Stimulated activated CD8-positive, alpha-beta memory T cell treated with anti-CD3 and anti-CD28 coated beads, Interleukin-12 subunit alpha, Interleukin-12 subunit beta, amount 100 ng/mL, for 4 hours (primary cell): ENCODE measurements around the gene PAEP.
"Not testable (repeated sequence)": the region's sequence is repeated elsewhere in the genome, so short reads cannot be mapped to it uniquely, and the experiment has no call there.

Experiments used
- DNase-seq: peaks from one replicate; pipeline ENCODE4 v3.0.0-alpha.2; 2020; ENCODE audit warnings: low read depth

Gene PAEP

DNA sequence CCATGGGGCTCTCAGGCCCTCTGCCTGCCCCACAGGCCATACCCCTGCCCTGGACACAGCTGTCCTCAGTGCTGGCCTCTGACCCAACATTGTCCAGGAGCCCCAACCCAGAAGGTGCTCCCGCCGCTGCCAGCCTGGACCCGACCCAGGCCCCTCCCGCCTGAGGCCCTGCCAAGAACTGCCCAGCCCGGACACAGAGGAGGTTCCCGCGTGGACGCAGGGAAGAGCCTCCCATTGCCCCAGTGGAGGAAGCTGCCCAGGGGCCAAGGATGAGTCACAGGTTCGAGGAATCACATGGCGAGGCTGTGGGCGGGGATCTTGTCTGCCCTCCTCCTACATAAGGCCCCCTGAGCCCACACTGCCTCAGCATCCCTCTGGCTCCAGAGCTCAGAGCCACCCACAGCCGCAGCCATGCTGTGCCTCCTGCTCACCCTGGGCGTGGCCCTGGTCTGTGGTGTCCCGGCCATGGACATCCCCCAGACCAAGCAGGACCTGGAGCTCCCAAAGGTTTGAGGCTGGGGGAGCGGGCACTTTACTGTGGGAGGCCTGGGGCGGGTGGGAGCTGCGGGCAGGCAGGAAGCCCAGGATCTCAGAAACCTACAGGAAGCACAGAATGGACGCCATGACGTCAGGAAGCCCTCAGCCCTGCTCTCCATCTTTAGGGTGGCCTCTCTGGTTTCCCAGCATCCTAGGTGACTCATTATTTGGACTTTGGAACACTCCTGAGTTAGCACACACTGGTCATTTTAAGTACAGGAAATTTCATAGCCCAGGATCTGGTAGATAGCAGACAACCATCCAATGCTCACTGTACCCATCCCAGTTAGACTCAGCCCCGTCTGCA, at the start of gene PAEP:
Gene PAEP (plus strand): TSS at position 366 of the 844 bp plus-strand sequence.
- no peak for DNase-seq

DNA sequence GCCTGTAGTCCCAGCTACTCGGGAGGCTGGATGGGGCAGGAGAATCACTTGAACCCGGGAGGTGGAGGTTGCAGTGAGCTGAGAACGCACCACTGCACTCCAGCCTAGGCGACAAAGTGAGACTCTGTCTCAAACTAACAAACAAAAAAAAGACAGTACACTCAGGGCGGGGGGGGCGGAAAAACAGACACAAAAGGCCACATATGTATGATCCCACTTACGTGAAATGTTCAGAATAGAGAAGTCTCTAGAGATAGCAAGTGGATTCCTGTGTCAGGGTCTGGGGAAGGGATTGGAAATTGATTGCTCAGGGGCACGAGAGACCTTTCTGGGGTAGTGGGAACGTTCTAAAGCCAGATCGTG, 49.3 kb upstream of the PAEP start:
- no peak for DNase-seq

DNA sequence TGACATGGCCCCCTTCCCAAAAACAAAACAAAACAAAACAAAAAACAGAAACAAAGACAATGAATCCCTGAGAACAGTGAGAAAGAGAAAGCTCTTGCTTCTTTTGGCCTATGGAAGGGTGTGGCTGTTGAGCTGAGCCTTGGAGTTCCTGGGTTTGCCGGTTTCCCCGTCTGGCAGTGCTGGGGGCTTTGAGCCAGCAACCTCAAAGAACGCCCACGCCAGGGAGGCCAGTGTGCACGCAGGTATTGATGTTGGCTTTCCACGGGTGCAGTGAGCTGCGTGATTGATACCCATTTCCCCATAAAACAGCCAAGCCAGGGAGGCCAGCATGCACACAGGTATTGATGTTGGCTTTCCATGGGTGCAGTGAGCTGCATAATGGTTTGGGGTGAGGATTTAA, 48.7 kb upstream of the PAEP start:
- no peak for DNase-seq

DNA sequence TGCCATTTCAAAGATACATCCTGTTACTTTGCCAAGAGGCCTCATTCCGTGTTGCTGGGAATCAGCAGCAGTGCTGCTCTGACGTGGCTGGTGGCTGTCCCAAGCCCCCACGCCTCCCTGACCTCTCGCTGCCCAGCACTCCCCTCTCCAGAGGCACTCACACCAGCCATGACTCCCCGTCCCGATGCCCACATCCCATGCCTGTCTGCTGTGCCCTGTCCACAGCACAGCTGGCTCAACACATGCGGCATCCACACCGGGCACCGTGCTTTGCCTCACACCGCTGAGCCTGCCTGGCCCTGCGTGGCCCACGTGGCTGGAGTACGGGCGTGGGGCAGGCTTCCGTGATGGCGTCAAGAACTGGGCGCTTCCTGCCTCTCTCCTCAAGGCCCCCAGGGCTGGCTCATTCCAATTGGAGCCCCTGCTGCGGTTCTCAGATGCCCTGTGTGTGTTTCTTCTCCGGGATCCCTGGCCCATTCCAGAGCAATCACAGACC, 48.2 kb upstream of the PAEP start:
- DNase-seq, result no peak

DNA sequence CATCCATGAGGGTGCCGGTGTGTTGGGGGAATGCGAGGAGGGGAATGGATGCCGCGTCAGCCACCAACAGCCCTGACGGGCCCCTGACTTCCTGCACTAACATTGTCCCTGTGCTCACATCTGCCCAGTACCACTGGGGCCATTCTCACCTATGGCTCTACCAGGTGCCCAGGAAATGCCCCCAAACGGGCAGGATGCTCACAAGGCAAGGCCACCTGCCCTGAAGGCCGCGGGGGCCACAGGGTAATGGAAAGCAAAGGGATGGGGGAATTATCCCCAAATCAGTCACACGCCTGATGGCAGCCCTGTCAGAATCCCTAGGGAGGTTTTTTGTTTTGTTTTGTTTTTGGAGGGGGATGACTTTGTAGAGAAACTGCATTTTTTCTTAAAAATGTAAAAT, 47.6 kb upstream of the PAEP start:
- not testable (repeated sequence) for DNase-seq

DNA sequence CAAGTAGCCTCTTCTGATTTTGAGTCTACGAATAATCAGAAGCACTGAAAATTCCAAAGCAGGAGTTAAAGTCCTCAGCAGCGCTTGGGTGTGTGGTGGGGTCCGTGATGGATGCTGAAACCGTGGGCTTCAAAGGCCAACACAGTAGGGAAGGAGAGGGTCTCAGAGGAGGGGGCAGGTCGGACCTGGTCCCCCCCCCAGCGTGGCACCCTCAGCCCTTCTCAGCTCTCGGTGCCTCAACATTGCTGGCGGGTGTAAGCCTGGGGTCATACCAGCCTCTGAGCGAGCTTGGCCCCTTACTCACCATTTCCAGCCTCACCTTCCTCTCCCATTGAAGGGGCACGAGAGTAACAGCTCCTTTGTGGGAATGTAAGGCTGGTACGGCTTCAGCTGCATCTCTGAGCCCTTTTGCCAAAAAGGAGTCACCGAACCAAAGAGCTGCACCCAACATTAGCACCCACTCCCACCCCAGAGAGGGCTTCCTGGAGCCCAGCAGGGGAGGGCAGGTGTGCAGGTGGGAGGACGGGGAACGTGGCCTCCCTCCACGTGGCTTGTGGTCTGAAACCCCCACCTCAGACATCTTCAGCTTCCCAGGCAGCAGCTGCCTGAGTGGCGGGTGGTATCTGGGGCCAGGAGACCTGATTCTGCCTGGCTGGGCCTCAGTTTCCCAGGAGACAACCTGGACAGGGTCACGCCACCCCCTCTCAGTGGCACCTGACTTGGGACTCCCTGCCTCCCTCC, 47.0 kb upstream of the PAEP start:
- no peak for DNase-seq

DNA sequence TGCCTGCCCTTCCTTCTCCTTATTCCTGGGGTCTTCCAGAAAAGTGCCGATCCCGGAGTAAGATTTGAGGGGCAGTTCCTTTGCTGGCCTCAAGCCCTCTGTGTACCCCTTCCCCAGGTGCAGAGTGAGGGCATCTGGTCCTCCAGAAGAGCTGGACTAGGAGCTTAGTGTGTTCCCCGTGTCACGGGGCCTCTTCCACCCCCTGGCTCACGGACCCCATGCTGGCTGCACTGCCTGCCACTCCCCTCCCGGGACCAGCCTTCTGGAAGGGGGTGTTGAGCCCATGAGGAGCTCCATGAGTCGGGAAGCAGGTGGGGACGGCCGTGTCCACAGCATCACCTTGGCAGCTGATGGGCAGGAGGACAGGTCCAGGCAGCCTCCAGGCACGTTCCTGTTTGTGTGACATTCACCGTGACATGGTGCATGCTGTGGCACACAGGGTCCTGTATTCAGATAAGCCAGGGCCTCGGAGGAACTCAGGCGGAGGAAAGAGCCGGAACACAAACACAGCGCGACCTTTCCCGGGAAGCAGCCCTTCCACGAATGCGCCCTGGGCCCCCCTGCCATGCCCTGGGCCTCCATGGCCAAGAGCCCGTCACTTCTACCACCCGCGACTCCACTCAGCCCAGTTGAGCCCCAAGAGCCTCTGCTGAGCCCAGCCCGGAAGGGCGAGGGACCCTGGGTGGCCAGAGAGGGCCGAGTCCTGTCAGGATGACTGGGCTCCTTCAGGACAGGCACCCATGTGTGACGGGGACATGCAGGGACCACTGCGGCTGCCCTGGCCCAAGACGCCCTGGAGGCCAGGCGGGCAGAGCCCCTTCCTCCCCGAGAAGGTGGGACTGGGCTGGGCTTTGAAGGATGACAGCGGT, 46.2 kb upstream of the PAEP start:
- no peak for DNase-seq

DNA sequence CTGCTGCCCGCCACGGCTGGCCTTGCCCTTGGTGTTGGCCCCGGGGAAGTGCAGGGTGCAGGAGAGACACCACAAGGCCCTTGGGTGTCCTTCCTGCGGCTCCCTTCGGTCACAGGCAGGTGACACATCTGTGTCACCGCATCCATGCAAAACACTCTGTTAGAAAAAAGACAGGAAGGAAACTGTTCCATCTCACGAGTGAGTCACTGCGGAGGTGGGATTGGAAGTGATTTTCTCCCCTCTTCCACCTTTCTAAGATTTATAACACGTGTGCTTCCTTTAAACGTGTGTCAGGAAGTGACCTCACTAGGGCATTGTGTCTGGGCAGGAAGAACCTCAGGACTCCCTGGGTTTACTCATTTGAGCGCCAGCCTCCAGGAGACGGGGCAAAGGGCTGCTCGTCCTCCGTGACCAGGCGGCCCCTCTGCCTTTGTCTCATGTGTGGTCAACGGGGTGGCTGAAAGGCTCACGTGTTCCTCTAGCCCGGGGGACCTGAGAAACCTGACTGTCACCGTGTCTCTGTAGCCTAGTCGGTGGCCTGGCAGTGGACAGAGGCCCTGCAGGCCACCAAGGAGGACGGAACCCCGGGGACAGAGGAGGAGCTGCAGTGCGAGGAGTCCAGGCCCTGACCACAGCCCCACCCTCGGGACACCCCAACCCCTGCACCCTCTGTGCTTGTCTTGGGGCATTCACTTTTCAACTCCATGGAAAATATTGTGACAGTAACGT, 45.3 kb upstream of the PAEP start:
- no peak for DNase-seq

DNA sequence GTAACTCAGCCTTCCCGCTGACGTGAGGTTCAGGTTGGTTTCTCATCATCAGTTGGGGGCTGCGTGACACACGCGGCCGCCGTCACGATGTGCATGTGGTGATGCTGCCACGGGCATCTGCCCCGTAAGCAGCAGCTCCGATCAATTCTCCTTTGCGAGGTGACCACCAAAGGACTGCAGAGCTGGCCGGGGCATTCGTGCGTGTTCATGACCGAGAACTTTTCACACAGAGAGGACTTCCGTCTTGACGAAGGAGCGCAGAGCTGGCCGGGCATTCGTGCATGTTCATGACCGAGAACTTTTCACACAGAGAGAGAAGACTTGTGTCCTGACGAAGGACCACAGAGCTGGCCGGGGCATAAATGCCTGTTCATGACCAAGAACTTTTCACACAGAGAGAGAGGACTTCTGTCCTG, 44.1 kb upstream of the PAEP start:
- no peak for DNase-seq

DNA sequence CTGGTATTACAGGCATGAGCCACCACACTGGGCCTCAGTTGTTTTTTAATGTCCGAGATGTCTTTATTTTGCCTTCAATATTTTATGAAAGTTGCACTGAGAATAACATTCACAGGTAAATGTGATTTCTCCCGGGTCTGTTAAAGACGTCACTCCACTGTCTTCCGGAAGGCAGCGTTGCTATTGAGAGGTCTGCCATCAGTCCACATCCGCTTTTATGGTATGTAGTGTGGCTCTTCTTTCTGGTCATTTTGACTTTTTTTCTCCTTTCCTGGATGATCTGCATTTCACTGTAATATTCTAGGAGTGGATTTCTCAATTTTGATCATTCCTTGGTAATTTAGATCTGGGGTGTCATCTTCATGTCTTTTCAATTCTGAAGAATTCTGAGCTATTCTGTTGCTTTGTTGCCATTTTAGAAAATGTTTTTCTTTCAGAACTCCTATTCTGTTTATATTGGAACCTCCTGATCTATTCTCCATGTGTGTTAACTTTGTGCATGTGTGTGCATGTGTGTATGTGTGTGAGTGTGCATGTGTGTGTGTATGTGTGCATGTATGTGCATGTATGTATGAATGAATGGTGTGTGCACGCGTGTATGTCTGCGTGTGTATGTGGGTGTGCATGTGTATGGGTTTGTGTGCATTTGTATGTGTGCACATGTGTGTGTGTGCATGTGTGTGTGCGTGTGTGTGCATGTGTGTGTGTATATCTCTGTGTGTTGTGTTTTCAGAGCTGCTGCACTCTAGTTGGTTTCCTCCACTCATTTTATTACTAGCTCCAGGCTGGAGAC, 42.2 kb upstream of the PAEP start:
- DNase-seq, result no peak

DNA sequence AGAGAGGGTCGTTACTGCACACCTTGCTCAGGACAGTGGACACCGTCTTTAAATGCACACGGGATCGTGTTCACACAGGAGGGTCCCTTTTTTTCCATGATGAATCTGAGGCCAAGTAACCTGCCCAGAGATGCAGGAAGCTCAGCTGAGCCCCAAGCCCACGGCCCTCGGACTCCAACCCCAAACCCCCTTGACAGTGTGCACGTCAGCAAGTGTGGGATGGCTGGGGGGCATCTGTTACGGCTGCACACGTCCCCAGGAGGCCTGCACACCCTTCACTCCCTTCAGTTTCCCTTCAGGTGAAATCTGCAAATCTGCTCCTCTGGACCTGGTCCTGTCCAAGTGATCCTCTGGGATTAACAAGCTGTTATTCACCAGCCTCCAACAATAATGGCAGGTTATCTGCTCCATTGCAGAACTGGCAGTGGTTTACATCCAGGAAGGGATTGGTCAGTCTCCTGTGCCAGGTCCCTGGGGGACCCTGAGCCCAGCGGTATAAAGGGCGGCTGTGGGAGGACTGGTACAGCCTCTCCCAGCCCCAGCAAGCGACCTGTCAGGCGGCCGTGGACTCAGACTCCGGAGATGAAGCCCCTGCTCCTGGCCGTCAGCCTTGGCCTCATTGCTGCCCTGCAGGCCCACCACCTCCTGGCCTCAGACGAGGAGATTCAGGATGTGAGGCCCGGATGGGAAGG, 40.5 kb upstream of the PAEP start, which contains the start of gene LCN1:
Gene LCN1 (plus strand): TSS at position 525 of the 692 bp plus-strand sequence. CDS start 58 bp downstream, at position 583.
- no peak for DNase-seq

DNA sequence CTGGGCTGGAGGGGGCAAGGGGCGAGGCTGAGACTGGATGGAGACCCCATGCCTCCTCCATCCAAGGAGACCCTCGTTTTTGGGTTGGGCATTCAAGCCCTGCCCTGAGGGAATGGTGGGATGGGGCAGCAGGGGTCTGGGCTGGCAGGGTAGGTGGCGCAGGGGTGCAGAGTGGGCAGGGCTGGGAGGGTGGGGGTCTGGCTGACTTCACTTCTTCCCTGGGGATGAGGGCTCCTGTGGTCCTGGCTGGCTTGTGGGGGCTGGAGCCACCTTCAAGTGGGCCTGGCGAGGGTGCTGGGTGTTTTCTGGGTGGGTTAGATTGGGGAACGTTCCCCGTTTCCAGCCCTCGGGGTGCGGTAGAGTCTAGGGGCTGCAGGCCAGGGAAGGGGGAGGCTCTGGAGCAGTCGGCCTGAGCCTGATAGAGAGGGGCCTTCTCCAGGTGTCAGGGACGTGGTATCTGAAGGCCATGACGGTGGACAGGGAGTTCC, 39.9 kb upstream of the PAEP start:
- DNase-seq, result no peak

DNA sequence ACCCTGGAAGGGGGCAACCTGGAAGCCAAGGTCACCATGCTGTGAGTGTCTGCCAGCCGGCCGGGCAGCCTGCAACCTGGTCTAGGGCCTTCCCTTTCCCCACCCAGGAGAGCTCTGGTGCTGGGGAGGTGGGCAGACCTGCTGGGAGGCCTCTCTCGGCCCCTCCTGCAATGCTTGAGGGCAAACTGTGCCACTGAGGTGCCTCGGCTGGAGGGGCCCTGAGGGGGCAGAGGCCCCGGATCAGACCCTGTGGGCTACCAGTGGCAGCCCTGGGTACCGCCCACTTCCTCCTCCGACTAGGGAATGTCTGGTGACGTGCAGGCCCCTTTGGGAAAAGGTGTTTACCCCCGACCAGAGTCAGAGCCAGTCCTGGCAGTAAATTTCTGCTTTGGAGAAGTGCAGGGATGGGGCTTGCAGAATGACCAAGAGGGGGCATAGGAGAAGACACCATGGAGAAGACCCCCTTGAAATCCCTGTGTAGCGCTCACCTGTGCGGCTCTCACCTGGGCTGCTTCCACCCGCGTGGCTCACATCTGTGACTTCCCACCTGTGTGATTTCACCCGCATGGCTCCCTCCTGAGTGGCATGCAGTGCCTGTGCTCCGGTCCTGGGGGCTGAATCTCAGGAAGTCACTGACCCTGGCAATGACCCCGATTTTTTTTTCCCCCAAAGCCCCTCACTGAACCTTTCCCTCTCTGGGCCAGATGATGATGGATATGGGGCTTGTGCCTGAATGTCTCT, 39.2 kb upstream of the PAEP start:
- DNase-seq, result no peak

DNA sequence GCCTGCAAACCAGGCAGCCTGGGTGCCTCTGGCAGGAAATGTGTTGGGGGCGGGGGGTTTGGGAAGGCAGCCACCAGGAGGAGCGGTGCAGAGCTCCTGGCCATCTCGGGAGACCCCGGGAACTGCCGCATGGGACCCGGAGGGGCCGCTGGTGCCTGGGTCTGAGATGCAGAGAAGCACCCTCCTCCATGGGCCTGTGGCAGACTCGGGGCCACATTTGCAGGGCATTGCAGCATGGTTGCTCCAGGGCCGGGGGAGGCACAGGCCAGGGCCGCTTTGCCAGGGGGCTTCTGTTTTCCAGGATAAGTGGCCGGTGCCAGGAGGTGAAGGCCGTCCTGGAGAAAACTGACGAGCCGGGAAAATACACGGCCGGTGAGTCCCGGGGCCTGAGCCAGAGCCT, 38.6 kb upstream of the PAEP start:
- no peak for DNase-seq

DNA sequence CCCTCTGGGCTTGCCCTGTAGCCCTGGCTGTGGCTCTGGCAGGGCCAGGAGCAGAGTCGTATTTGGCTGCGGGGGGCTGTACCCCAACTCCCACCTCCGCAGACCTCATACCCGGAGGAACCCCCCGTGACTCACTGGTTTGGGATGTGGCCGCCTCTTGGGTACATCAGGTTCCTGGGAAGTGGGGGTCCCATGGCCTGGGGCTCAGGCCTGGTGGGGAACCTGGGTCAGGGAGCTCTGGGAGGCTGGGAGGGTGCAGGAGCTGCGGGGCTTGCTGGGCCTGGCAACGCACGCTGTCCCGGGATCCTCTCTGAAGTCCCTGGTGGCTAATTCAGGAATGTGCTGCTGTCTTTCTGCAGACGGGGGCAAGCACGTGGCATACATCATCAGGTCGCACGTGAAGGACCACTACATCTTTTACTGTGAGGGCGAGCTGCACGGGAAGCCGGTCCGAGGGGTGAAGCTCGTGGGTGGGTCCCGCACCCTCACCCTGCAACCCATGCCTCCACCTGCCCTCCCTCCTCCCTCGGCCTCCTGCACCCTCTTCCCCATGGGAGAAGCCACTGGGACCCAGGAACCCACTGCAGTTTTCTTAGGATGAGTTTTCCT, 37.9 kb upstream of the PAEP start:
- DNase-seq, result no peak

DNA sequence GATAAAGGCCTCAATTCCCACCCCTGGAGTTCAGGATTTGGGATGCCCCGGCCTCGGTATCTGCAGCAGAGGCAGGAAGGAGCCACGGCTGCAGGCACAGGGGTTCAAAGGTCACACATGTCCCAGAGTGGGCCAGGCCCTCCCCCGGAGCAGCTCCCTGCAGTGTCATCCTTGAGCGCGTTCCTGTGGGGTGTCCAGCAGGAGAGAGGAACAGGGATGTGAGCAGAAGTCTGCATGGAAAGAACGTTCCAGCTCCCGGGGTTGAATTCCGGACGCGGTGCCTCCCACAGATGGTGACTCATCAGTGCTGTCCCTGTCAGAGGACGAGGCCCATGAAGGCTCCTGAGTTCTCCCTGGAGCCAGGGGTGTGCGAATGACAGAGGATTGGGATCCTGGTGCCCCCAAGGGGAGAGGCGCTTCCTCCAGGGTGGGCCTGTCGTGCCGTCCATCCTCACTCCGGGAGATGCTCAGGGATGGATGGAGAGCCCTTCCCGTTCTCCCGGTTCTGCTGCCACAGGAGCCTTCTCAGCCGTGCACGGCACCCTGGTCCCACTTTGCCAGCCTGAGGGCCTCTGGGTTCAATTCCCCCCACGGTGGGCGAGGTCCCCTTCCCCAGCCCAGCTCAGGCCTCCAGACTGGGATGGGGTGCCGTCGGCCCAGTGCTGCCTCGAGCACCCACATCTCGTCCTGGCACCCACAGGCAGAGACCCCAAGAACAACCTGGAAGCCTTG, 37.3 kb upstream of the PAEP start:
- DNase-seq, result no peak

DNA sequence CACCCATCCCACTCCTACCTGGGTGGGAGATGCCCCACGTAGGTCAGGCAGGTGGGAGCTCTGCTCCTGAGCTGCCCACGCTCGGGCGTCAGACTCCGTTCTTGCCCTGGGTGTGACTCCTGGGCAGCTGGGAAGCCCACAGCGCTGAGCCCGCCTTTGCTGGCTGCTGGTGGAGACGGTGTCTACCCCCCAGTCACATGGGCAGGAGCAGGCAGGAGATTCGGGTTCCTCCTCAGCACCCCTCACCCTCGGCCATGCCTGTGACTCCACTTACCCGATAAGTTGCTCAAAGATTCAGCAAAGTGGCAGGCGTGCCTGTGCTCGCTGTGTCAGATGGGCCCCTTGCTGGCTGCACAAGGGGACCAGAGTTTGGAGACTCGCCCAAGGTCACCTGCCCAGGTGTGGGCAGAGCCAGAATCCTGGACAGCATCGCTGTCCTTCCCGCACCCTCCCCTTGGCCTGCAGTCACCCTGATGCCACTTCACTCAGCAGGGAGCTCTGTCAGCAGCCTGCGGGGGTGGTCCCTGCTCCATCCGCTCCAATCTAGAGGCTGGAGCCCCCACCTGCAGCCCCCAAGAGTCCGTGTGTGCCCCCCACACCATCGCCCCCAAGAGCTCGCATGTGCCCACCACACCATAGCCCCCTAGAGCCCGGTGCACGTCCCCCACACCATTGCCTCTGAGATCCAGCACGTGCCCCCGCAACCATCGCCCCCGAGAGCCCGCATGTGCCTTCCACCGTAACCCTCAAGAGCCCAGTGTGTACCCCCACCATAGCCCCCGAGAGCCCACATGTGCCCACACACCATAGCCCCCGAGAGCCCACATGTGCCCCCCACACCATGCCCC, 36.1 kb upstream of the PAEP start:
- DNase-seq, result no peak
